Measurements from ENCODE around the gene NBAS.
"Not testable (repeated sequence)": the region's sequence is repeated elsewhere in the genome, so short reads cannot be mapped to it uniquely, and the experiment has no call there.

Gene NBAS

GRCh38 chr2:15253835-15254286 lies 307.3 kb downstream of the NBAS start:
- TF ChIP-seq CTCF (IDR thresholded peaks at IDR 0.05; ENCODE audit: insufficient read depth, low read length, missing control alignments) = no peak
- ChIA-PET POLR2A (no interaction called here), CTCF (no interaction called here)
- no peak for DNase-seq (ENCODE audit: low read depth, low spot score)
- no peak overlapping the region for H3K4me3 ChIP-seq (ENCODE audit: low read depth, low read length)

- POLR2A ChIA-PET = no interaction called here
- TF ChIP-seq CTCF (IDR thresholded peaks at IDR 0.05; ENCODE audit: insufficient read depth, low read length, missing control alignments) = no peak
- CTCF ChIA-PET = no interaction called here
- no peak overlapping the region for H3K4me3 ChIP-seq (ENCODE audit: low read depth, low read length)
- no peak for DNase-seq (ENCODE audit: low read depth, low spot score)
Observed at GRCh38 chr2:15253247-15253646, 307.9 kb downstream of the NBAS start.

- ChIA-PET POLR2A (no interaction called here), CTCF (no interaction called here)
- TF ChIP-seq CTCF (IDR thresholded peaks at IDR 0.05; ENCODE audit: insufficient read depth, low read length, missing control alignments) = no peak
- no peak overlapping the region for H3K4me3 ChIP-seq (ENCODE audit: low read depth, low read length)
- DNase-seq (ENCODE audit: low read depth, low spot score) = no peak
Observed at GRCh38 chr2:15251753-15252152, 309.4 kb downstream of the NBAS start.

GRCh38 chr2:15250946-15251345 lies 310.2 kb downstream of the NBAS start:
- DNase-seq (ENCODE audit: low read depth, low spot score); CTCF ChIA-PET; H3K4me3 ChIP-seq (ENCODE audit: low read depth, low read length); POLR2A ChIA-PET: not testable (repeated sequence)

- no peak for TF ChIP-seq CTCF (IDR thresholded peaks at IDR 0.05; ENCODE audit: insufficient read depth, low read length, missing control alignments)
- CTCF ChIA-PET = no interaction called here
- POLR2A ChIA-PET = no interaction called here
- DNase-seq (ENCODE audit: low read depth, low spot score) = no peak
- no peak overlapping the region for H3K4me3 ChIP-seq (ENCODE audit: low read depth, low read length)
Observed at GRCh38 chr2:15246870-15247269, 314.3 kb downstream of the NBAS start.

- no peak for TF ChIP-seq CTCF (IDR thresholded peaks at IDR 0.05; ENCODE audit: insufficient read depth, low read length, missing control alignments)
- no peak for DNase-seq (ENCODE audit: low read depth, low spot score)
- ChIA-PET CTCF (no interaction called here), POLR2A (no interaction called here)
- H3K4me3 ChIP-seq (ENCODE audit: low read depth, low read length) = no peak overlapping the region
Observed at GRCh38 chr2:15243762-15244161, 317.4 kb downstream of the NBAS start.

GRCh38 chr2:15242936-15243461 lies 318.1 kb downstream of the NBAS start:
- no peak for DNase-seq (ENCODE audit: low read depth, low spot score)
- POLR2A ChIA-PET = no interaction called here
- H3K4me3 ChIP-seq (ENCODE audit: low read depth, low read length) = no peak overlapping the region
- CTCF ChIA-PET = no interaction called here
- TF ChIP-seq CTCF (IDR thresholded peaks at IDR 0.05; ENCODE audit: insufficient read depth, low read length, missing control alignments) = no peak

Data from AG04449 (cell line).